Ramos (cell line): ENCODE results near the gene HES3.
"Not testable (repeated sequence)": the region's sequence is repeated elsewhere in the genome, so short reads cannot be mapped to it uniquely, and the experiment has no call there.

Source experiments
- in situ Hi-C: fragments of 300-500 bp; cut with MboI; formaldehyde crosslinking; loops from one replicate; pipeline ENCODE4 v1.14.3; 2022; ENCODE audit warnings: low sequenced_read_pairs; ENCODE audit not compliant: unreplicated experiment

The HES3 gene

DNA sequence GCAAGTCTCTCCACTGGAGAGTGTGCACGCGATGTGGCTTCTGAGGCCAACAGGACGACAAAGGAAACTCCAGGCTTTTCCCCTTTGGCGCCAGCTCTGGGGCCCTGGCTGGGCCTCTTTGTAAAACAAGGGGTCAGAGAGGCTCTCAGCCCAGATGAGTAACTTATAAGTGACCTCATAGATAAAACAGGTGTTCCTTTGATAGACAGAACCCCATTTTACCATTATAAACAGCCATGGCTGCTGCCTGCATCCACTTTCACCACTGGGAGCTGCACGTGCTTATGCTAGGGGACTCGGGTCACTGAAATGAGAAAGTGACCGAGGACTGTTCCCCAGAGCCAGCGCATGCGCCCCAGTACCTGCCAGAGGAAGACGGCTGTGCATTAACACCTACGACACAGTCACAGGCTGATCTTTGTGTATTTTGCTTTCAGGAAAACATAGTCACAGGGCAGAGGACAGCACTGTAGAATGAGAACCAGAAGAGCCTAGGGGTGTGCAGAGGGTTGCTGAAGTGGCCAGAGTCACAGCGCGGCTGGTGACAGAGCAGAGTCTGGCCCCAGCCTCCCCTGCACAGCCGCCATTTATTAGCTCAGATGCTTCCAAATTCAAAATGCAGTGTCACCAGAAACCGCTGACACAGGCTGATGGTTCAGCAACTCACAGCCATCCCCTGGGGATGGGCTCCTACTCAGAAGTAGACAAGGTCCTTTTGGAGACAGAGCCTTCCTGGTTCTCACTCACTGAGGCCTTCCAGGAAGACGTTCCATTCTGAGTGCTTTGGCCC, 25.4 kb upstream of the HES3 start:
- in situ Hi-C loops: no loop called here

DNA sequence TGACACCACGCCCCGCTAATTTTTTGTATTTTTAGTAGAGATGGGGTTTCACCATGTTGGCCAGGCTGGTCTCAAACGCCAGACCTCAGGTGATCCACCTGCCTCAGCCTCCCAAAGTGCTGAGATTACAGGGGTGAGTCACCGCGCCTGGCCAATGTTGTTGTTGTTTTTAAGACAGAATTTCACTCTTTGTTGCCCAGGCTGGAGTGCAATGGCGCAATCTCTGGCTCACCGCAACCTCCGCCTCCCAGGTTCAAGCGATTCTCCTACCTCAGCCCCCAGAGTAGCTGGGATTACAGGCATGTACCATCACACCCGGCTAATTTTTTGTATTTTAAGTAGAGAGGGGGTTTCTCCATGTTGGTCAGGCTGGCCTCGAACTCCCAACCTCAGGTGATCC, 24.3 kb upstream of the HES3 start:
- in situ Hi-C loops: not testable (repeated sequence)

DNA sequence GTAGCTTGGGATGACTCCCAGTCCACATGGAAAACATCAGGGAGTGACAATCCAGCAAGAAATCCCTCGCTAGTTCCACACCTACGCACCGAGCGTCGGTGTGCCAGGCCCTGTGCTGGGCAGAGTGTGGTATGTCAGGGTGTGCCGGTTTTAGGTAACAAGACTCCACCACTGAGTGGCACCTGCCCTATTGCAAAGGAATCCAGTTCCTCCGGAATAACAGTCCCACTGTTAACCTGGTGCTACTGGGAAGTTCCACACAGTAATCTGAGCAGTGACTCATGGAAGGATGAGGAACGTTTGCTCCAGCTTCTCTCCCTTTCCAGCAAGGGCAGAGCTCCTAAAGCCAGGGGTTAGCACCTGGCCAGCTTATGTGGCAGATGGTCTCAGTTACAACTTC, 23.7 kb upstream of the HES3 start:
- in situ Hi-C loops: no loop called here

DNA sequence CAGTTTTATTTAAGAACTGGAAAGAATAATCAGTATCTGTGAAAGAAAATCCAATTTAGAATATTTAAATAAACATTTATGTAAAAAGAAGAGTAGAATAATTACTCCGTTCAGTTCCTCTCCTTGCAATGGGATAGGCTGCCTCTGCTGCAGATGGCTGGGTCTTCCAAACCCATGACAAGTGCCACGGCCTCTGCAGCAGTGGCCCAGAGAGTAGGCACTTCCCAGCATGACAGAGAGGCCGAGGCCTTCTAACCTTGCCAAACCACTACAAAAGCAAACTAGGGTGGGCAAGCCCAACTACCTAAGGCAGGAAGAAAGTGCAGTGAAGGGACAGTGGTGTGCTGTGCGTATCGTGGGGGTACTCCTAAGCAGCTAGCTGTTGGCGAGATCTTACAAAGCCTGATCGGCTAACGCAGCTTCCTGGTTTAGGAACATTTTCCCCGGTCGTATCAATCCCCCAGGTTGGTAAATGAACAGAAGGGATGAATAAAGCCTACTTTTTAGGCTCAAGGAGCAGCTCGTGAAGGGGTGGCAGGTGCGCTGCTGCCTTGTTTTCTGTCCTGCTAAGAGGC, 22.7 kb upstream of the HES3 start:
- in situ Hi-C loops: no loop called here

DNA sequence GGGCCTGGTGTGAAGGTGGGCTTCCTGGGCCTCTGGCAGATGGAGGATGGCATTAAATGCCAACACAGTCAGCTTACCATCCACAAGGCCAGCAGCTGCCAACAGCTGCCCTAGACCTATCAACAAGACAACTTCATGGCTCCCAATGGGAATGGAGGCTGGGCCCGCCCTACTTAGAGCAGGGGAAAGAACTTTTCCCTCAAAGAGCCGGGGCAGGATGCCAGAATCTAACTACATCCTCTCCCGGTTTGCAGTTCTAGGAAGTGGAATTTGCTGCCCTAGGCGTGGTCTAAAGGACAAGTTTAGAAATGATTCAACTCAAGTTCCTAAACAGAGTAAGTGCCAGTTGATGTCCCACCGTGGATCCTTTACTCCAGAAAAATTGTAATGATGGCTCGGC, 21.3 kb upstream of the HES3 start:
- in situ Hi-C loops: no loop called here

DNA sequence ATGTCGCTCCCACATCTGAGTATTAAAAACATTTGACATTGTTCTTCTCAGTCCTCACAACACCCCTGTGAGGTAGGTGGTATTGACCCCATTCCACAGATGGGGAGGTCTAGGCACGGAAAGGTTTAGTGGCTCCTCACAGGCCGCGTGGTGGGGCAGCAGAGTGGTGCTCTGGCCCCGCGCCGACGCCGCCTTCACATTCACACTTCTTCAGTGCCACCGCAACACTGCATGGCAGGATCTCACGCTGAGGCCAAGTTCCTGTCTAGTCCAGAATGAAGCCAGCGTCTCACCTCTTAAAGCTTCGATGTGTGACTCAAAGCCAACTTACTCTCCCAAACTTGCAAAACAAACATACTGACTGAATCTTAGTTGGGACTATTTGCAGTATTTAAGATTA, 20.4 kb upstream of the HES3 start:
- in situ Hi-C loops: no loop called here

DNA sequence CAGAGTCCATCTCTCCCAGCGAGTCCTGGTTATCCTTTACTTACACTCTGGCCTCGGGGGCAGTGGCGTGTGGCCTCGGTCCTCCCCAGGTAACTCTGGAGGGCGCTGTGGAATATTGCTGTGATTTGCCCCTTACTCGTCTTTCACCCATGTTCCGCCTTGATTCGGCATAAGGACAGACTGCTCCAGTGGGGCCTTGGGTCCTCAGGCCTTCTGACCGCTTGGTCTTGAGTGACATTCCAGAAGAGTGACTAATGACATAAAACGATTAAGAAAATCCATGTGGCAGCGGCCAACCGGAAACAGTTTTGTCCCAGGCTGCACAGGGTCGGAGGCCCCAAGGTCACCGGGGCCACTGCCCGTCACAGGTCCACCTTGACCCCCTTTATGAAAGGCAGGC, 19.3 kb upstream of the HES3 start:
- in situ Hi-C loops: no loop called here

DNA sequence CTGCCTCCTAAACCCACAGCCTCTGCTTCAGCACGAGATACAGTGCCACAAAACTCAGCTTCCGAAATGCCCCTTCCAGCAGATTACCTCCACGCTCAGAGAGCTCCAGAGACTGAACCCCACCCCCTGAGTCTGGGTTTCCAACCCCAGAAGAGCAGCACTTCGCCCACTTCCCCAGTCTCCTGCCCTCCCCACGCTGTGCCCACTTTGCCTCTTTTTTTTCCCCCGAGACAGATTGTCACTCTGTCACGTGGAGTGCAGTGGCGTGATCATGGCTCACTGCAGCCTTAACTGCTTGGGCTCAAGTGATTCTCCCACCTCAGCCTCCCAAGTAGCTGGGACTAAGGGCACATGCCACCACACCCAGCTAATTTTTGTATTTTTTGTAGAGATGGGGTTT, 18.3 kb upstream of the HES3 start:
- in situ Hi-C loops: no loop called here

DNA sequence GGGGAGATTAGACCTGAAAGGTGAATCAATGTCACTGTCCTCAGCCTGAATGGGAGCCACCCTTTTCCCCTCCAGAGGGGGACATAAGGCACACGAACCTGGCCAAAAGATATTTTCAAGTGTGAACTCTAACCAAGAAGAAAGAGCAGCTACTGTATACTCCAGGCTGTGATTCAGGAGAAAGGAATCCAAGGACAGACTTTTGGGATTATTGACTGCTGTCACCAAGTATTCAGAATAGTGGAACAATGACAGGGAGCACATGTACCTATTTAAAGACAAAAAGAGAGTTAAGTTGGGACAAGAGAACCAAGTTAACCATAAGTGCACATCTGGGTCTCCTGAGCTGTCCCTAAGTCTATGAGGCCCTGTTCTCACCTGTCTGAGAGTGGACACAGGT, 10.6 kb upstream of the HES3 start:
- in situ Hi-C loops: no loop called here

DNA sequence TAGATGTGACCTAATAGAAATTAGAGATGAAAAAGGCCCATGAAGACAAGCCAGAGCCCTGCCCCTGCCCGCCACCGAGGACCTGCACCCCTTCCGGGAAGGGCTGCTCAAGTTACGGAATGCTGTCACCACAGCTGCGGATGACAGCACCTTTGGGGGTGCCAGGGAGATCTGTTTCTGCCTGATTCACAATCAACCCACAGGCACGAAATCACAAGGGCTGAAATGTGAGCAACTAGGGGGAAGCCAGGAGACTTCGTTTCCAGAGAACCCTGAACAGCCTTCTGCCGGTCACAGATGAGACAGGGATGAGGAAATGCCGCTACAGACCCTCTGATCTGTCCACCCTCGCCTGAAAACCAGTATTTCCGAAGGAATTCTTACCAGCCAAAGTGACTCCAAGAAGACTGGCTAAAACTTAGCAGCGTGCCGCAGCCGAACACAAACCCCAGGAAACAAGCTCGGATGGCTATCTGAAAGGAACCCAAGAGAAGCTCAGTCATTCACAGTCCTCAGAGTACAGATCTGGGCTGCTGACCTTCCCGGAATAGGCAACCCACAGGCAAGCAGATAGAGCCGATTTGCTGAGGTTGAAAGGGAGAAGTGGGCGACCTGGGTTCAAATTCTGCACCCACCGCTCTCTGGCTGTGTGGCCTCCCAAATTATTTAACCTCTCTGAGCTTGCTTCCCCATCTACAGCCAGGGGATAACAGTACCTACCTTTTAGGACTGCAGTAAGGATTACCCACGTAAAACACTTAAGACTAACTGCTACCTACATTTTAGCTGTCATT, 9.3 kb upstream of the HES3 start:
- in situ Hi-C loops: no loop called here

DNA sequence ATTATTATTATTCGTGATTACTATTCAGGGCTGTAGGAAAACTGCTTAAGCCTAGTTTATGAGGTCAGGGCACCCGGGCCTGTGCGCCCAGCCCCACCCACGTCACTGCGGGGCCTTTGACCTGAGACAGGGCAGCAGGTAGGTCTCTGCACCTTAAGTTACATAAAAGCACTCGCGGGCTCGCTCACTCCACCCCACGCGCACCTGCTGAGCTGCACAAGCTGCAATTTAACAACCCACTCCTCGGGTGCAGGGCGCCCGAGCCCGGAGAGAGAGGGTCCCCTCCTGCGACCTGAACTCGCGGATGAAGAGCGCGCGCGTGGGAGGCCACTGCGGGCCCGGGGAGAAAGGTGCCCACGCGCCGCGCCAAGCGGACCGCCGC, 8.7 kb upstream of the HES3 start:
- in situ Hi-C loops: no loop called here

DNA sequence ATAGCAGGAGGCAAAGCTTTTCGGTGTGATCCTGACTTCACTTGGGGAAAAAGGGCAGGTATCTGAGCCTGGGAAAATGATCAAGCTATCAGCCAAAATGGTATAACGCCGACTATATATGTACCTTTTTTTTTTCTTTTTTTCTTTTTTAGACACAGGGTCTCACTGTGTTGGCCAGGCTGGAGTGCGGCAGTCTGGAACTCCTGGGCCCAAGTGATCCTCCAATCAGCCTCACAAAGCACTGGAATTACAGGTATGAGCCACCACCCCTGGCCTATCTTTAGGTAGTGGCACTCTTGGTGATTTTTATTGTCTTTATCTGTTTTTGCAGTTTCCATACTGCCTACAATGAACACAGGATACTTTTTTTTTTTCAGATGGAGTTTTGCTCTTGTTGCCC, 6.9 kb upstream of the HES3 start:
- in situ Hi-C loops: no loop called here

DNA sequence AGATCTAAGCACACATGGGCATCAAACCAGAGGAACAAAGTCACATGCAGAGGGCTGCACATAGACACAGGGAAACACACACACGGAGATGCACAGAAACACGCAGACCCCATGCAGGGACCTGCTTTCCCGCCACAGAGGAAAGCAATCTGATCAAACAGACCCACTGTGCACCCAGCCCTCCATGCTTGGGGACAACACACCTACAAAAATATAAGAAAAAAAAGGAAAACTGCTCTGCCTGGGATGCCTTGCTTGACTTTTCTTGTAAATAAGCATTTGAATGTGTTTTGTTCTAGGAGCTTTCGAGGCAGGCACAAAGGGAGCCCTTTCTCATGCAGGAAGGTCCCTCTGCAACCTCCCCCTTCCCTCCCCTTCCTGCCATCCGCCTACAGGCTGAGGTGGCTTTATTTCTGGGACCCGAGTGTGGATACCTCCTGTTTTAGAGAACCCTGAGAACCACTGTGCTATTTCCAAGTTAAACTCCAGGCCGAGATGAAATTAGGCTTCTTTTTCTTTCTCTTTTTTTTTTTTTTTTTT, 4.7 kb upstream of the HES3 start:
- in situ Hi-C loops: no loop called here

DNA sequence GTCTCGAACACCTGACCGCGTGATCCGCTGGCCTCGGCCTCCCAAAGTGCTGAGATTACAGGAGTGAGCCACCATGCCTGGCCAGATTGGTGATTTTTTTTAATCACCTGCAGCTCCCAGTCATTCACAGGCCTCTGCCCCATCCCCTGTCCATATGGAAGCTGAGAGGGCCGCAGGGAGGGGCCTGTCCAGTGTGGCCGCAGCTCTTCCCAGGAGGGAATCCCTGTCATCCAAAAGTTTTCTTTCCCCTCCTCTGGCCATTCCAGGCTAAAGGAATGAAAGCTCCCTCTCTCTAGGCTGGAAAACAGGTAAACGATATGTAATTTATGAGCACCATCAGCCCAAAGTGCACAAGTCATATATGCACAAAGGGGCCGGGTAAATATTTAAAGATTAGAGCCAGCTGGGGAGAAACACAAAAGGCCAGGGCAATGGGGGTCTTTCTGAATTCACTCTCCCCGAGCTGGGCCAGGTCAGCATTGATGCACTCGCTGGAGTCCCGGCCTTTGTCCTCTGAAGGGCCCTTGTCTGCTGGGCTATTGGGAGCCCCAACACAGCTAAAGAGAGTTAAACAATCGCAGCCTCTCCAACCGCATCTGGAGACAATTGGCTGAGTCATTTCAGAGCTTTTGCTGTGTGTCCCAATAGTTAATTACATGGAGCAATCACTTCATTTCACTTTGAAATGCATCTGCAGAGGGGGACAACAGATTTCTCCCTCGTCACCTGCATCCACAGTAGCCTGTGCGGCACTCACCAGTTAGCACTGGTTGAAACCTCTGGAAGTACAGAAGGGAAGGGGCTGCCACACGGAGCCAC, 3.8 kb upstream of the HES3 start:
- in situ Hi-C loops: loop anchor here (10.0 kb wide), 1 partner anchor 165 kb away; no protein-coding TSS in a partner anchor

DNA sequence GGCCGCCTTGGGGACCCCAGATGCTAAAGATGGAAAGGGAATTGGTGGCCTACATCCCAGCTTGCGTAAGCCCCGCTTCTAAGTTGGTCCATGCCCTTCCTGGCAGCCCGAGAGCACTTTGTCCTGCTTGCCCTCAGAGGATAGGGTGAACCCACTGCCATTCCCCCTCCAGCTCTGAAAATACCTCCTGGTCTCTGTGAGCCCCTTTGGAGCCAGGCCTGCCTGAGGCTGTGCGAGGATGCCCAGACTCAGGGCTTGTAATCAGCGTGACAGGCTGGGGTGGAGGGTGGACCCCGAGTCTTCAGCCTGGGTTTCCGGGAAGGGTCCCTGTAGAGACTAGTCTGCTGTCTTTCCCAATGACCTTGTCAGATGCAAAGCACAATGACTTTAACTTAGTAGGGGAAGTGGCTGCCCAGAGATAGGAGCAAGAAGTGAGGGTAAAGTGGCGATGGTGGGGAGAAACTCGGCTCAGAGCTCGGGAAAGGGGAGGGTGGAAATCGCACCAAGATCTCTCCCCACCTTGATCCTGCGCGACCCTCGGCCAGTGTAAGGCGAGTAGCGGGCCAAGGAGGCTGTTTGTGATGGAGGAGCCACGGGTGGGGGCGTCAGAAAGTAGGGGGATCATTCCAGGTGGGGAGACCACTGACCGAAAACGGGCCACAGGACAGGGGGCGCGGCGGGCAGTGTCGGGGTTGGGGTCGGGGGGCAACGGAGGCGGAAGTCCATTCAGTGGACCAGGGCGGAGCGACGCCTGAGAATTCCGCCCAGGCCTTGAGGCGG, 2.7 kb upstream of the HES3 start:
- in situ Hi-C loops: loop anchor here (10.0 kb wide), 1 partner anchor 164 kb away; no protein-coding TSS in a partner anchor

DNA sequence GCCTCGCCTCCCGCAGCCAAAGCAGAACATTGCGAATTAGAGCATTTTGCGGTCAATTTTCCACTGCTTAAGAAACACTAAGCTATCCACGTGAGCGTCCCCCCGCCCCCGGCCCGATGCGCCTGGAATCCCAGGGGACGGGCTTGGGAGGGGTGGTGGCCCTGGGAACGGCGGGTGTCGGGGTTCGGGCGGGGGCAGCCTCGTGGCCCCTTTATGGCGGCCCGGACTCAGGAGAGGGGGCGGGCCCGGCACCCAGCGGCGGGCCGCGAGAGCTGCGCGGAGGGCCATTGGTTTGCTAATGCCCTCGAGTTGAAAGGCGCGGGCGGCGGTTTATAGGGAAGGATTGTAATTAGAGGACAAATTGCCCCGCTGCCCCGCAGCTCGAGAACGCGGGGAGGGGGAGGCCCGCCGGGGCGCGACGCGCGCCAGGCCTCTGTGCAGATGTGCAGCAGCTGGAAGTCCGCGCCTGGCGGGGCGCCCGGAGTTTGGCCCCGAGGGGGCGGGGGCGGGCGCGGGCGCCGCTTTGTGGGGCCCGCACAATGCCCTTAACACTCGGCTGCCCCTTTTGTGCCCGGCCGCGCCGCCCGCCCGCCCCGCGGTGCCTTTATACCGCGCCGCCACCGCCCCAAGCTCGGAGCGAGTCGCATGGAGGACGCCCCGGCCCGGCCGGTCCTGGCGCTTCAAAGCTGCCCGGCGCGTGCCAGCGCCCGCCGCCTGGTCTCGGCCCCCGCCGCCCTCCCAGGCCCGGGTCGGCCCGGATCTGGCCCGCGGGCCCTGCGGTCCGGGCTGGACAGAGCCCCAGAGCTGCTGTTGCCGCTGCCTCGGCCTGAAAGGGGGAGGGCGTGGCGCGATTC, 1.9 kb upstream of the HES3 start:
- in situ Hi-C loops: loop anchor here (10.0 kb wide), 1 partner anchor 163 kb away; no protein-coding TSS in a partner anchor

DNA sequence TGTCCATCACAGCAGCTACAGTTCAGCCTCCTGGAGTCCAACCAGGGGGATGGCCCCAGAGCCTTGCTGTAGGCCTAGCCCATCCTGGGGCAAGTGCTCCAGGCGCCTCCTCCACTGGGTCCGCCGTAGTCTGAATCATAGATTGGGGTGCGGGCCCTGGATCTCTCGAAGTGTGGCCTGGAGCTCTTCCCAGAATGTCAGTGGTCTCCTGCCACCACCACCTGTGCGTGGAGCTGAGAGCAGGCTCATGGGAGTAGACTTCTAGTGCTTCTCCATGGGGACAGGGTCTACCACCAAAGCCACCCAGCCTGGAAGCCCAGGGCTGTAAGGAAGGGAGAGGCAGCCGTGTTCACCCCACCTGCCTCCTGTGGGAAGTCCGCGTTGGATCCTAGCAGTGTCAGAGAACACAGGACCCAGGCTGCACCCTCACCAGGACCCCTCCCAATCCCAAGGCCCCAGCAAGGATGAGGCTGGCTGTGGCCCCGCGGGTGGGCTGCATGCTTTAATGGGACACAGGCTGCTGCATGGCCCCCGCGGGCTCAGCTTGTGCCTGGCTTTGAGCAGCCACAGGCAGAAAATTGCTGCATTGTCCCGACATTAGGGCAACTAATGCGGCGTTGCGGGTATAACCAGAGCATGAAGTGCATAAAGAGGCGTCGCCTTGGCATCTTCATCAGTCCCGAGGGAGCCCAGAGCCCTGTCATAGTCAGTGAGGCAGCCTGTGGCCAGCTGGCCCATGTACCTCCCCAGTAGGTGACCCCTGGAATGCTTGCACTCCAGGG, 735 bp upstream of the HES3 start:
- in situ Hi-C loops: loop anchor here (10.0 kb wide), 1 partner anchor 162 kb away; no protein-coding TSS in a partner anchor
